GM19463 (cell line): Measurements from ENCODE around the gene KCNQ5.
"Not testable (repeated sequence)": the region's sequence is repeated elsewhere in the genome, so short reads cannot be mapped to it uniquely, and the experiment has no call there.

Source experiments
- ATAC-seq: cut with Tn5 transposase; IDR thresholded peaks from one replicate; pipeline ENCODE4 v1.9.1; 2021; ENCODE audit warnings: mild to moderate bottlenecking, moderate library complexity; ENCODE audit not compliant: unreplicated experiment

The KCNQ5 gene

GRCh38 chr6:73156793-73157767 lies 535.2 kb downstream of the KCNQ5 start:
- no peak for ATAC-seq

DNA sequence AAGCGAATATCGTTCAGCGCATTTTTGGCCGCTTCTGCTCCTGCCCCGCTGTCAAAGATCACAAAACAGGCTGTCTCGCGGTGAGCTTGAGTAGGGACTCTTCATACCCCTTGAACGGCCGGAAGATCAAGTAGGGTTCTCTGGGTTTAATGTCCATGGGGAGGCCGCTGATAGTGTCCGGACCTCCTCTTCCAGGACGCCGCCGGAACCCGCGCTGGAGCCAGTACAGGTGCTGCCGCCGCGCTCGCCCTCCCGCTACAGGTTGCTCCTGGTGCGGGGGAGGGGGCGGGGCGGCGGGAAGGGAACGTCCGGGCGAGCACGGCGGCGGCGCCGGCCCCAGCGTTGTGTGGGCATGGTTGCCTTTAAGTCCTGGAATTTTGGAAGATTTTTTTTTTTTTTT lies 536.0 kb downstream of the KCNQ5 start:
- ATAC-seq, result no peak

DNA sequence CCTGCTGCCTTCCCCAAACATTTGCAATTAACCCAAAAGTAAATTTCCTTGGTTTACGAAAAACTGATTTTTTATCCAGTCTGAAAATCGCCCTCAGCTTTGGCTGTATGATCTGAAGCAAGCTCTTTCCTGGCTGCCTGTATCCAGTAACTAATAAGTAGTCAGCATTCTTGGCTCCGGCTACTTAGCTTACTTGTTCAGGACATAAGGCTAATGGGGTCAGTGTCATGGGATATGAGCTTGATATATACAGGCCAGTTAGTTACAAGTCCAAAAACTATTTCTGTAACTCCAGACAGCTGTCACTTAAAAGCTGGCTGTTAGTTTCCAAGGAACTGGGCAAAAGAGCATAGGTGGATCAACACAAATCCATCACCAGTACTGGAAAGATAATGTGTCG lies 547.2 kb downstream of the KCNQ5 start:
- ATAC-seq, result no peak

DNA sequence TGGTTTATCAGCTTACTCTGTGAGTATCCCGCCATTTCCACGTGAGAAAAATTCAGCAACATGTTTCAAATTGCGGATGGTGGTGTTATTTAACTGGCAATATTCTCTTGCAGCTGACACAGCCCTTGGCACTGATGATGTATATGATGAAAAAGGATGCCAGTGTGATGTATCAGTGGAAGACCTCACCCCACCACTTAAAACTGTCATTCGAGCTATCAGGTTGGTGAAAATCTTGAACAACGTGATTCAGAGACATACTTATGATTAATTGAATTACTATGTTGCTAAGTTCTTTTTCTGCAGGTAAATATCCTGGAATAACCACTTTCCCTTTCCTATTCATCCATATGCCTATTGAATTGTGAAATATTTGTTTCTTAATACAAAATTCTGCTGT lies 547.8 kb downstream of the KCNQ5 start:
- ATAC-seq, result no peak

- ATAC-seq, result no peak
Measured at GRCh38 chr6:73174646-73175045, 552.8 kb downstream of the KCNQ5 start.

DNA sequence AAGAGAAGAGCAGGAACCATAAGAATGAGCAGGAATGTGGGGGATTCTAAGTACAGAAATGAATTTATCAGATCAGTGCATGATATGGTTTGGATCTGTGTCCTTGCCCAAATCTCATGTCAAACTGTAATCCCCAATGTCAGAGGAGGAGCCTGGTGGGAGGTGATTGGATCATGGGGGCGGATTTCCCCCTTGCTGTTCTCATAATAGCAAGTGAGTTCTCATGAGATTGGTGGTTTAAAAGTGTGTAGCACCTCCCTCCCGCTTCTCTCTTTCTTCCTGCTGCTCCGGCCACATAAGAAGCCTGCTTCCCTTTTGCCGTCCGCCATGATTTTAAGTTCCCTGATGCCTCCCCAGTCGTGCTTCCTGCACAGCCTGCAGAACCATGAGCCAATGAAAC lies 554.2 kb downstream of the KCNQ5 start:
- no peak for ATAC-seq

GRCh38 chr6:73177221-73177944 lies 555.5 kb downstream of the KCNQ5 start:
- peak; percentile 57 for ATAC-seq

DNA sequence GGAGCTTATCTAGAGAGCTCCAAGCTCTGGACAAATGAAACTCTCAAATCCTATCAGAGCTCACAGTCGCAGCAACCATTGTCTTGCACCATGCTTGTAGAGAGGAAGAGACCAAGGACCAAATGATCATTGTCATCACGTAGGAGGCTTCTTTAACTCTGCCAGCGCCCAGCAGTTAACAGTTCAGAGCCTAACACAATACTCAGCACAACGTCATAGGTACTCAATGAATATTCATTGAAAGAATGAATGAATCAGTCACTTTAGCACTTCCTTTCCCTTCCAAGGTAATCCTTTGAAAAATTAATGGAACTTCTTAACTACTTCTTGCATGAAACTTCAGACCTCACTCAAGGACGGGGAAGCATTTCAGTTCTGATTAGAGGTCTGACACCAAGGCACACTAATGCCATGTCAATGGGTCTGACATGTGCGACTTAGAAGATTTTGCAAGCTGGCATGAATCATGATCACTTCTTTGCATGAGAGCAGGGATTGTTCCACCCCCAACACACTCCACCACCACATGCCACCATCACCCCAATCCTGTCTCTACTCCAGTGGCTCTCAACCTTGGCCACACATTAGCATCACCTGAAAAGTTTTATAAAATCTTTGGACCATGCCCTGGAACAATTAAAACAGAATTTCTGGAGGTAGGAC lies 558.3 kb downstream of the KCNQ5 start:
- ATAC-seq, result no peak

DNA sequence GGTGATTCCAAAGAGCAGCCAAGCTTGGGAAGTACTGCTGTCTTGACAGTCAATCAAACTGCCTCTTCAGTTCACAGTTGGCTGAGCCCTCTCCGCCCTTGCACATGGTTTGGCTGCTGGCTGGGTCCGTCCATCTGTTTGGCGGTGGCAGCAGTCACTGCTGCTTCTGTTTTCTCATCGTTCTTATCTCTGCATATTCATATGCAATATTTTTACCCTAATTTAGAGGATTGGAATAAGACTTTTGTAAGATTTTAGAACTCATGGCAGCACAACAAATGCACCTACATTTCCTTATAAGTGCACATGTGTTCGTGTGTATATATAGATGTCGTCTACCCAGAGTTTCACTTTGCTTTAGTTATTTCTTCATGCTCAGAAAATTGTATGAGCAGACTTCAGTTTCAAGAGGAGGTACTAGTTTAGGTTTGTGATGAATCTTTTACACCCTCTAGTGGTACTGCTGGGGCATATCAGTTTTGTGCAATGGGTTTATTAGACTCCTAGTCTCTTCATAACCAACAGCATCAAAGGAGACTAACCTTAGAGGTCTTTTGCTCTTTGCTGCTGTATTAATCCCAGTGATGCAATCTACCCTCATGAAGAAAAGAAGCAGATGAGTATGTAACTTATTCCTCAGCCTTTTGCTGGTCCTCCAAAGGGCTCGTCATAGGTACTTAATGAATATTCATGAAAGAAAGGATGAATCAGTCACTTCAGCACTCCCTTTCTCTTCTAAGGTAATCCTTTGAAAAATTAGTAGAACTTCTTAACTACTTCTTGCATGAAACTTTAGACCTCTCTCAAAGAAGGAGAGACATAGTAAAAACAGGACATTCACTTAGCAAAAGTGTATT lies 559.1 kb downstream of the KCNQ5 start:
- peak; percentile 74 for ATAC-seq

DNA sequence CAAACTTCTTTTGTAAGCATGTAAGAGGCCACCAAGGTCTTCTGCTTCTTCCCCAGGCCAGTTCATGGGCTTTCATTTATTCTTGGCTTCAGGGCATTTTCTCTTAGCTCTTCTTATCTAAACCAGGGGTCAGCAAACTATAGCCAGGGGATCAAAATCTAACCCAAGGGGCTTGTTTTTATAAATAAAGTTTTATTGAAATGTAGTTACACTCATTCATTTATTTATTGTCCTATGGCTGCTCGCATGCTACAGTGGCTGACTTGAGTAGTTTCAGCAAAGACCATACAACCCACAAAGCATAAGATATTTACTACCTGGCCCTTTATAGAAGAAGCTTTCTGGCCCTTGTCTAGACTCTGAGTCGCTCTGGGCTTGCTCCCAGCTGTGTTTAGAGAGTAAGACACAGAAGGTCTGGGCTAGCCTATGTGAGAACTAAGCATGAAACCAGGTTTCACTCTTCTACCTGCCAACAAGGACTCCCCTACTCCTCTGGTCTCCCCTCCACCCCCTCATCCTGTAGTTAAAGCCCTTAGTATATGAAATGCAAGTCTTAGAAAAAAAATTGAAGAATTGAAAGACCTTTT lies 560.2 kb downstream of the KCNQ5 start:
- ATAC-seq, result no peak

- ATAC-seq, result not testable (repeated sequence)
Measured at GRCh38 chr6:73193302-73193701, 571.4 kb downstream of the KCNQ5 start.

DNA sequence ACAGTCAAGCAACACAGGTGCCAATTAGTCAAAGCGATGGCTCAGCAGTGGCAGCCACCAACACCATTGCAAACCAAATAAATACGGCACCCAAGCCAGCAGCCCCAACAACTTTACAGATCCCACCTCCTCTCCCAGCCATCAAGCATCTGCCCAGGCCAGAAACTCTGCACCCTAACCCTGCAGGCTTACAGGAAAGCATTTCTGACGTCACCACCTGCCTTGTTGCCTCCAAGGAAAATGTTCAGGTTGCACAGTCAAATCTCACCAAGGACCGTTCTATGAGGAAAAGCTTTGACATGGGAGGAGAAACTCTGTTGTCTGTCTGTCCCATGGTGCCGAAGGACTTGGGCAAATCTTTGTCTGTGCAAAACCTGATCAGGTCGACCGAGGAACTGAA lies 572.9 kb downstream of the KCNQ5 start:
- ATAC-seq, result no peak

GRCh38 chr6:73200247-73200646 lies 578.4 kb downstream of the KCNQ5 start:
- no peak for ATAC-seq

- no peak for ATAC-seq
Measured at GRCh38 chr6:73200735-73201134, 578.9 kb downstream of the KCNQ5 start.

- ATAC-seq, result no peak
Measured at GRCh38 chr6:73203098-73203497, 581.2 kb downstream of the KCNQ5 start.

DNA sequence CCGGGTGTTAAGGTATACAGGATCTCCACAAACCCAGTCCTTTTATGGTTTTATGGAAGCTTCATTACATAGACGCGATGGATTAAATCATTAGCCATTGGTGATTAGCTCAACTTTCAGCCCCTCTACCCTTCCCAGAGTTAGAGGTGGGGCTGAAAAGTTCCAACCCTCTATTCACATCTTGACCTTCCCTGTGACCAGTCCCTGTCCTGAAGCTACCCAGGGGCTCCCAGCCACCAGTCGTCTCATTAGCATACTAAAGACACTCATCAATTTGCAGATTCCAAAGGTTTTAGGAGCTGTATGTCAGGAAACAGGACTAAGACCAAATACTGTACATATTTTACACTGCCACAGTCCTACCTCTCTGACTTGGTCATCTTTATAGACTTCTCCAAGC lies 582.4 kb downstream of the KCNQ5 start:
- ATAC-seq, result no peak

GRCh38 chr6:73207221-73207837 lies 585.5 kb downstream of the KCNQ5 start:
- ATAC-seq, result no peak

GRCh38 chr6:73209117-73209516 lies 587.3 kb downstream of the KCNQ5 start:
- ATAC-seq, result no peak

DNA sequence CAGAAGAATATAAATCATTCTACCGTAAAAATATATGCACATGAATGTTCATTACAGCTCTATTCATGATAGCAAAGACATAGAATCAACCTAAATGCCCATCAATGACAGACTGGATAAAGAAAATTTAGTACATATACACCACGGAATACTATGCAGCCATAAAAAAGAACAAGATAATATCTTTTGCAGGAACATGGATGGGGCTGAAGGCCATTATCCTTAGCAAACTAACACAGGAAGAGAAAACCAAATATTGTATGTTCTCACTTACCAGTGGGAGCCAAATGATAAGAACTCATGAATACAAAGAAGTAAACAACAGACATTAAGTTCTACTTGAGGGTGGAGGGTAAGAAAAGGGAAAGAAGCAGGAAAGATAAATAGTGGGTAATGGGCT lies 595.0 kb downstream of the KCNQ5 start:
- ATAC-seq, result no peak

GRCh38 chr6:73225396-73225795 lies 603.5 kb downstream of the KCNQ5 start, which contains the start of gene KHDC1L:
Gene KHDC1L, minus strand, starts transcription at chr6:73225496. Its CDS starts 88 bp downstream, at chr6:73225408.
- ATAC-seq, result no peak
